Activated T-helper 1 cell treated with anti-CD3 and anti-CD28 coated beads, Interleukin-12 subunit alpha, Interleukin-12 subunit beta, Interleukin-2, Interleukin-4 antibody, amounts not matched to agents 30 ng/mL and 10 ng/mL and 1 ng/mL, durations not matched to agents 14 hours and 24 hours and 36 hours (primary cell): ENCODE measurements around the gene LRFN4. TPM values are rescaled to one million over a fixed set of nuclear protein-coding genes. Genes with fewer than 3 reads are reported as not detected.
"Not testable (repeated sequence)": the region's sequence is repeated elsewhere in the genome, so short reads cannot be mapped to it uniquely, and the experiment has no call there.

ENCODE experiments used
- DNase-seq: peaks from one replicate; pipeline ENCODE4 v3.0.0; 2021; ENCODE audit warnings: low spot score
- H3K27ac Mint-ChIP-seq: one replicate; pipeline ENCODE4 v1.8.0; 2021; ENCODE audit warnings: mild to moderate bottlenecking, mixed read lengths
- H3K27me3 Mint-ChIP-seq: one replicate; pipeline ENCODE4 v1.8.0; 2022; ENCODE audit warnings: mild to moderate bottlenecking, moderate library complexity, mixed read lengths; ENCODE audit not compliant: insufficient read depth
- H3K36me3 Mint-ChIP-seq: one replicate; pipeline ENCODE4 v1.8.0; 2021; ENCODE audit warnings: low read depth, mixed read lengths
- H3K4me1 Mint-ChIP-seq: one replicate; pipeline ENCODE4 v1.8.0; 2021; ENCODE audit warnings: low read depth, mixed read lengths
- H3K4me3 Mint-ChIP-seq: one replicate; pipeline ENCODE4 v1.8.0; 2021; ENCODE audit warnings: mild to moderate bottlenecking, moderate library complexity, mixed read lengths
- H3K9me3 Mint-ChIP-seq: one replicate; pipeline ENCODE4 v1.8.0; 2021; ENCODE audit warnings: mixed read lengths
- intact Hi-C: fragments of 100-400 bp; cut with micrococcal nuclease; formaldehyde crosslinking; loops from one replicate; pipeline ENCODE4 v1.15.1; 2024
- total RNA-seq: library from RNA; stranded (reverse); gene quantifications from 2 replicates; pipeline ENCODE4 v1.2.3, GENCODE V29; 2022

LRFN4 gene
- total RNA-seq: 48.4 and 49.6 TPM in 2 replicates

DNA sequence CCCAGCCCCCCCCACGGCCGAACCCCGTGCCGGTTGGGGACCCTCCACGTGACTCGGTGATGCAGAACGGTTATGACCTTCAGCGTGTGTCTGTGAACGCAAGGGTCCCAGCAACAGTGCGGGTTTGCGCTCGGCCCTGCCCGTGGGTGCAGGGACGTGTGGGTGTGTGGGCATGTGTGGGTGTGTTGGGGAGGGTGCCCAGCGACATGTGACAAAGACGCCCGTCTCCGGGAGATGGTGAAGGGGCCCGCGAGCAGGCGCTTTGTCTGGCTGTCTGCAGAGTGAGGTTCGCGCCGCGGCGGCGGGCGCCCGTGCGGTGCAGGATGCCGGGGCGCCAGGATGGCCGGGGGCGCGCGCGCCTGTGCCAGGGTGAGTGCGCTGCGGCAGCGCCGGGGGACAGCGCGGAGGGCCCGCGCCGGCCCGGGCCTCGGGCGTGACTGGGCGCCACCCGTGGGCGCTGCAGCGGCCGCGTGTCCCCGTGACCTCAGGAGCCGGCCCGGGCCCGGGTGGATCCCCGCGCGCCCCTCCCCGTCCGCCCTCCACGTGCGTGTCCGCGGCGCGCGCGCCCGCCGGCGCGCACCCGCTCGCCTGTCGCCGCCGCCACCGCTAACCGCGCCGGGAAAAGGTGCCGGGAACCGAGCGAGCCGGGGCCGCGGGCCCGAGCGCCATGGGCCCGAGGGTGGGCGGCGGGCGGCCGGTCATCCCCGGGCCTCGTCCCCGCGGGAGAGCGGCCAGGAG is at the start of gene LRFN4:
LRFN4 (plus strand) TSS at position 569 of the 738 bp plus-strand sequence. CDS start 681 bp downstream, outside the sequence.
- no peak for DNase-seq
- Mint-ChIP-seq H3K9me3 (no peaks in the 10 kb centered on the region), H3K27ac (peak within 1 kb of the TSS; percentile 97), H3K4me3 (peak within 1 kb of the TSS; percentile 94), H3K27me3 (no peaks in the 10 kb centered on the region), H3K4me1 (peaks cover 12% of the 10 kb centered on the region), H3K36me3 (no peaks in the 10 kb centered on the region)
- intact Hi-C loops: loop anchor here (1.0 kb wide), 3 partner anchors 12 to 102 kb away; partner anchors contain the start of genes PC and RCE1

DNA sequence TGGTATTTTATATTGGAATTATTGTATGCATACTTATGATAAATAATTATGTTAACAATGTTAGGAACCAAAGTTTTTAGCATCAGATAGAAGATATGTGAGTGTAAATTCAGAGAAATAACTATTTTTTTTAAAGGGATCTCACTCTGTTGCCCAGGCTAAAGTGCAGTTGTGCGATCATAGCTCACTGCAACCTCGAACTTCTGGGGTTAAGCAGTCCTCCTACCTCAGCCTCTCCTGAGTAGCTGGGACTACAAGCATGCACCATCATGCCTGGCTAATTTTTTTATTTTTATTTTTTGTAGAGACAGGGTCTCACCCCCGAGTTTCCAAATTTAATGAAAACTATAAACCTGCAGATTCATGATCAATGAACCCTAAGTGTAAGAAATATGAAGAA is 47.3 kb upstream of the LRFN4 start:
- Mint-ChIP-seq H3K36me3 (no peaks in the 10 kb centered on the region), H3K4me1 (no peaks in the 10 kb centered on the region), H3K9me3 (no peaks in the 10 kb centered on the region), H3K27ac (no peak overlapping the region), H3K27me3 (no peaks in the 10 kb centered on the region), H3K4me3 (no peak overlapping the region)
- intact Hi-C loops: no loop called here
- DNase-seq: no peak

DNA sequence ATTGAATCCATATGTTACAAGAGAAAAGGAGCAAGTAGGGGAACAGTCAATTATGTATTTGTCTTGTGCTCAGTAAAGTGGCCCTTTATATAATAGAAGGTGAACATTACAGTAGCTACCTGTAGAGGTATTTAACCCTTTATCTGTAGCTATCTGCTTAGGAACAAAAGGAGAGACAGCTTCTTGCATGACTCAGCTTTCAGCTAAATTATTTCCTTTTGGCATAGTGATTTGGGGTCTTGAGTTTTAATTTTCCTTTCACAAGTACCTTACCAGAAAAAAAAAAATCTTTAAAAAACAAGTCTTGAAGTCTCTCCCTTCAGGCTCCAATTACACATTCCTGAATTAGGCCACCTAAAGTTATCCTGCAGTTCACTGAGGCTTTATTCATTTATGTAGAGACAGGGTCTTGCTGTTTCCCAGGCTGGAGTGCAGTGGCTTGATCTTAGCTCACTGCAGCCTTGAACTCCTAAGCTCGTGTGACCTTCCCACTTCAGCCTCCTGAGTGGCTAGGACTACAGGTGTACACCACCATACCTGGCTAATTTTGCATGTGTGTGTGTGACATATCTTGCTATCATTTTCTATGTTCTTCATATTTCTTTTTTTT is 46.2 kb upstream of the LRFN4 start:
- Mint-ChIP-seq H3K36me3 (no peaks in the 10 kb centered on the region), H3K27me3 (no peaks in the 10 kb centered on the region), H3K27ac (no peak overlapping the region), H3K4me3 (no peak overlapping the region), H3K4me1 (no peaks in the 10 kb centered on the region), H3K9me3 (no peaks in the 10 kb centered on the region)
- intact Hi-C loops: no loop called here
- no peak for DNase-seq

DNA sequence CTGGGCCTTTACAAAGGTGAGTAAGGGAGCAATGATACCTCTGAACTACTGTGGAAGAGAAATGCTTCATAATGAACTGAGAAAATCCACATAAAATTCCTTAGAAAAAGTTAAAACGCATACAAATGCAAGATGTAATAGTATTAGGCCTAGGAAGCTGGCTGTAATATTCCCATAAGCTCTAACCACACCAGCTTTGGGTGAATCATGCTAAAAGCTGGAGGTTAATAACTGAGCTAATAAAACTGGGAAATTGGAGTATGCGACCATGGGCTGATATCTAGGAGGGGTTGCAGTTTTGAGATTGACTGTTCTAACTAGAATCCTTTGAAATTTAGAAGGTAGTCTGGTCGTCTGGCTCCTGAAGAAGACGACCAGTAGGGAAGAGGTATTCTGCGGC is 42.2 kb upstream of the LRFN4 start:
- no peak for DNase-seq
- H3K27ac Mint-ChIP-seq: no peak overlapping the region

DNA sequence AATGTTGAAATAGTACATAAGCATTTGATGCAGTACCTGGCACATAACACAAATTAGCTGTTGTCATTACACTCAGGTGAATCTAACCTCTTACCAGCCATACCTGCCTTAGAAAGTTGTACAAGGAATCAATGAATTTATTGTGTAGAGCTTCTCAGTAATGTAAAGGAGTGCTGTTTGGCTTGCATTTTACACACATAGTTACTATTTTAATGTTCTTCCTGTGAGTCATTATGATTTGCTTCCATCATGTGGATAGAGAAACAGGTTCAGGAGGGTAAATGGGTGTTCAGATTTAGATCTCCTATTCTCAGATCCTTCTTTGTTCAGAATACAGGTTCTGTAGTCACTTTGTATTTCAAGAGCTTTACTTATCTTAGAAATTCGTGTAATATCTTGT is 41.2 kb upstream of the LRFN4 start:
- Mint-ChIP-seq H3K9me3 (no peaks in the 10 kb centered on the region), H3K4me1 (no peaks in the 10 kb centered on the region), H3K27ac (no peak overlapping the region), H3K36me3 (no peaks in the 10 kb centered on the region), H3K4me3 (no peak overlapping the region), H3K27me3 (no peaks in the 10 kb centered on the region)
- intact Hi-C loops: no loop called here
- DNase-seq: no peak

More for the DNA sequence above, 42.2 kb upstream of the LRFN4 start:
- Mint-ChIP-seq H3K4me1 (no peaks in the 10 kb centered on the region), H3K36me3 (no peaks in the 10 kb centered on the region), H3K27me3 (no peaks in the 10 kb centered on the region), H3K9me3 (no peaks in the 10 kb centered on the region), H3K4me3 (no peak overlapping the region)
- intact Hi-C loops: no loop called here

DNA sequence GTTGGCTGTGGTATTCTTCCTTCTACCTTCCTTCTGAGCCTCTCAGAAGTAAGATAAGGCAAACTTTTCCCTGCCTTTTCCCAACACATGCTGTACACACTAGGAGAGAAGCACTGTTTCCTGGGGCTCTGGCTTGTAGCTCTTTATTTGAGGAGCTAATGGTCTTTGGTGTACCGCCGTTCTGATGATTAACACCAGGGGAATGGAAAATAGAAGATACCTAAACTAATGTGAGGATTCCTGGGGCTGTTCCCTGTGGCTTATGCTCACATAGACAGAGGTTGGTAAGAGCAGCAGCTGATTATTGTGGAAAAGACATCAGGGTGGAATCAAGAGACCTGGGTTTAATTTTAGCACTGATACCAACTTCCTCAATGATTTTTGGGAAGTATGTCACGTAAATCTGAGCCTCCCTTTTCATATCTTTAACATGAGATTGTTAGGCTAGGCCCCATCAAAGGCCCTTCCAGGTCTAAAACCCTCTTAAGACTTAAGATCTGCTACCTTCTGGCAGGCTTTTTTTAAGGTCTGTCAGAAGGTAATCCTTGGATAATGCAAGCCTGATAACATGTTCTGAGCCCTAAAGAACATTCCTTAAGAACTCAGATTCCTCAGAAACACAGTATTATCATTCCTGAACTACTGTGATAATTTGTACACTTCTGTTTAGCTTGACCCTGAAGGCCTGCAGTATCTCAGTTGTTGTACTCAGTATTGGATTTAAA is 38.5 kb upstream of the LRFN4 start:
- intact Hi-C loops: no loop called here
- no peaks in the 10 kb centered on the region for H3K9me3 Mint-ChIP-seq
- H3K27me3 Mint-ChIP-seq: no peaks in the 10 kb centered on the region
- H3K4me1 Mint-ChIP-seq: no peaks in the 10 kb centered on the region
- DNase-seq: no peak
- no peak overlapping the region for H3K27ac Mint-ChIP-seq
- no peaks in the 10 kb centered on the region for H3K36me3 Mint-ChIP-seq
- H3K4me3 Mint-ChIP-seq: no peak overlapping the region

DNA sequence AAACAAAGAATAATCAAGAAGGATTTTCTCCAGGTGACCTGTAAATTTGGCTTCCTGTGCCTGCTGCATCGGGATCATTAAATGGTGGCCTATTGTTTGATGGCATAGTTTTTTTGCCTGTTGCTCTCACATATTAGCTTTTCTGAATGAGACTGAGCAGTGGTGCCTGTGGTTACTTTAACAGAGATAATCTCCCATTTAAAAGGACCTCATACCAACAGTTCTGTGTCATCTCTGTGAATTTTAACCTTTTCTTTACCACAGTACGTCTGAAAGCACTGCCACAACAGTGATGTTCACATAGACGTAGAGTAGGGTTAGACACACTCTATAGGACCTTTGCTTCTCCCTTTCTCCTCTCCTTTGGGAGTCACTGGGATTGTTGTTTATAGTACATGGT is 36.5 kb upstream of the LRFN4 start:
- H3K4me1 Mint-ChIP-seq: no peaks in the 10 kb centered on the region
- H3K36me3 Mint-ChIP-seq: no peaks in the 10 kb centered on the region
- no peaks in the 10 kb centered on the region for H3K27me3 Mint-ChIP-seq
- no peak overlapping the region for H3K4me3 Mint-ChIP-seq
- DNase-seq: no peak
- no peak overlapping the region for H3K27ac Mint-ChIP-seq
- intact Hi-C loops: no loop called here
- no peaks in the 10 kb centered on the region for H3K9me3 Mint-ChIP-seq

DNA sequence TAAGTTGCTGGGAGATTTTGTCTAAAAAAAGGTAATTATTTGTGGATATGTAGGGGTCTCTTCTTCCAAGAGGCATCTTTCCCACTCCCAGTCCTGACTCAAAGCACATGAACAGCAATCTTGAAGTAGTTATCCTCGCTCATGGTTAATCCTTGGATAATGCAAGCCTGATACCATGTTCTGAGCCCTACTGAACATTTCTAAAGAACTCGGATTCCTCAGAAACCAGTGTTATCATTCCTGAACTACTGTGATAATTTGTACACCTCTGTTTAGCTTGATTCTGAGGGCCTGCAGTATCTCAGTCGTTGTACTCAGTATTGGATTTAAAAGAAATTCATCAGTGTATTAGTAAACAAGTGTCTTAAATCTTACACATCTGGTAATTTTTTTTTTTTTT is 36.0 kb upstream of the LRFN4 start:
- no peaks in the 10 kb centered on the region for H3K4me1 Mint-ChIP-seq
- no peak overlapping the region for H3K4me3 Mint-ChIP-seq
- H3K27ac Mint-ChIP-seq: no peak overlapping the region
- no peak for DNase-seq
- intact Hi-C loops: no loop called here
- H3K9me3 Mint-ChIP-seq: no peaks in the 10 kb centered on the region
- no peaks in the 10 kb centered on the region for H3K27me3 Mint-ChIP-seq
- no peaks in the 10 kb centered on the region for H3K36me3 Mint-ChIP-seq

DNA sequence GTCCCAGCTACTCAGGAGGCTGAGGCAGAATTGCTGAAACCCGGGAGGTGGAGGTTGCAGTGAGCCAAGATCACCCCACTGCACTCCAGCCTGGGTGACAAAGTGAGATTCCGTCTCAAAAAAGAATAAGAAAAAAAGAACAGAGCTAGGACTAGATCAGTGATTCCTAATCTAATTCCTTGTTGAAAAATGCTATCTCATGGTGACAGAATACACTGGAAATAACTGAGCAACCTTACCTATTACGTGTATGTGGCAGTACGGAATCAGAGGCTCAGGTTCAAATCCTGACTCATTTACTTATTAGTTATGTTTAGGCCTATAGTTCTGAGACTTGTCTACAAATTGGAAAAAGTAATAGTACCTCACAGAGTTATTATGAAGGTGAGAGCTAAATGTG is 33.2 kb upstream of the LRFN4 start:
- Mint-ChIP-seq H3K36me3 (no peaks in the 10 kb centered on the region), H3K9me3 (no peaks in the 10 kb centered on the region), H3K27me3 (no peaks in the 10 kb centered on the region), H3K4me3 (no peak overlapping the region), H3K27ac (no peak overlapping the region), H3K4me1 (no peaks in the 10 kb centered on the region)
- intact Hi-C loops: no loop called here
- no peak for DNase-seq

DNA sequence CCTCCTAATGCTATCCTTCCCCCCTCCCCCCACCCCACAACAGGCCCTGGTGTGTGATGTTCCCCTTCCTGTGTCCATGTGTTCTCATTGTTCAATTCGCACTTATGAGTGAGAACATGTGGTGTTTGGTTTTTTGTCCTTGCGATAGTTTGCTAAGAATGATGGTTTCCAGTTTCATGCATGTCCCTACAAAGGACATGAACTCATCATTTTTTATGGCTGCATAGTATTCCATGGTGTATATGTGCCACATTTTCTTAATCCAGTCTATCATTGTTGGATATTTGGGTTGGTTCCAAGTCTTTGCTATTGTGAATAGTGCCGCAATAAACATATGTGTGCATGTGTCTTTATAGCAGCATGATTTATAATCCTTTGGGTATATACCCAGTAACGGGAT is 32.3 kb upstream of the LRFN4 start:
- H3K27me3 Mint-ChIP-seq, H3K4me1 Mint-ChIP-seq, DNase-seq, intact Hi-C loops, H3K4me3 Mint-ChIP-seq, H3K36me3 Mint-ChIP-seq, H3K27ac Mint-ChIP-seq, H3K9me3 Mint-ChIP-seq: not testable (repeated sequence)

DNA sequence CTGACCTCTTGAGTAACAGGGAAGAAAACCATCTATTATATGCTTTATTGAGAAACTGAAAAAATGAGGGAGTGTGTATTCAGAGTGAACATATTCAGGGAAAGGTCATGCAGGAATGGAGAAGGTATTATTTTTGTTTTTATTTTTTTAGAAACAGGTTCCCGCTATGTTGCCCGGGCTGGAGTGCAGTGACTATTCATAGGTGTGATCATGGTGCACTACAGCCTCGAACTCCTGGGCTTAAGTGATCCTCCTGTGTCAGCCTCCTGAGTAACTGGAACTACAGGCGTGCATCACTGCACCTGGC is 22.4 kb upstream of the LRFN4 start:
- Mint-ChIP-seq H3K4me3 (no peak overlapping the region), H3K27me3 (peaks cover 2% of the 10 kb centered on the region), H3K4me1 (peaks cover 12% of the 10 kb centered on the region), H3K36me3 (no peaks in the 10 kb centered on the region), H3K27ac (peak overlapping the region; percentile 70), H3K9me3 (no peaks in the 10 kb centered on the region)
- intact Hi-C loops: loop anchor here (1.0 to 2.0 kb wide), 4 partner anchors 90 to 426 kb away; a partner anchor contains a TSS
- no peak for DNase-seq

DNA sequence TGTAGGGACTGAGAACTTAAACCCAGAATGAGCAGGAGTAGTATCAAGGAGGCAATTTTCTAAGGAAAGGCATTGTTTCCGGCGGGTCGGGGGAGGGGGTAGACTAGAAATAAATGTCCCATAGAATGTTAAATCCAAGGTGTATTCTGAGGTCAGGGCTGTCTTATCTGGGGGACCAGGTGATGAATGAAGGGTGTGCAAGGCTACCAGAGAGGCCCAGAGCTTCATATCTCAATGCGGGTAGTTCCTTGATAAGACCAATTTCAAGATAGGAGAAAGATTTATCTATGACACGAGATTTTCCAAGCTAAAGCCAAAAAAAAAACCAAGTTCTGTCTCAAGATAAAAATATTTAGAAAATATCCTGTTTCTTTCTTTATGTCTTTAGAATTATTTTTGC is 21.9 kb upstream of the LRFN4 start:
- DNase-seq: no peak
- H3K9me3 Mint-ChIP-seq: no peaks in the 10 kb centered on the region
- no peaks in the 10 kb centered on the region for H3K36me3 Mint-ChIP-seq
- no peak overlapping the region for H3K27ac Mint-ChIP-seq
- intact Hi-C loops: loop anchor here (1.0 to 2.0 kb wide), 4 partner anchors 90 to 427 kb away; a partner anchor contains a TSS
- peaks cover 13% of the 10 kb centered on the region for H3K4me1 Mint-ChIP-seq
- H3K27me3 Mint-ChIP-seq: peaks cover 2% of the 10 kb centered on the region
- no peak overlapping the region for H3K4me3 Mint-ChIP-seq

DNA sequence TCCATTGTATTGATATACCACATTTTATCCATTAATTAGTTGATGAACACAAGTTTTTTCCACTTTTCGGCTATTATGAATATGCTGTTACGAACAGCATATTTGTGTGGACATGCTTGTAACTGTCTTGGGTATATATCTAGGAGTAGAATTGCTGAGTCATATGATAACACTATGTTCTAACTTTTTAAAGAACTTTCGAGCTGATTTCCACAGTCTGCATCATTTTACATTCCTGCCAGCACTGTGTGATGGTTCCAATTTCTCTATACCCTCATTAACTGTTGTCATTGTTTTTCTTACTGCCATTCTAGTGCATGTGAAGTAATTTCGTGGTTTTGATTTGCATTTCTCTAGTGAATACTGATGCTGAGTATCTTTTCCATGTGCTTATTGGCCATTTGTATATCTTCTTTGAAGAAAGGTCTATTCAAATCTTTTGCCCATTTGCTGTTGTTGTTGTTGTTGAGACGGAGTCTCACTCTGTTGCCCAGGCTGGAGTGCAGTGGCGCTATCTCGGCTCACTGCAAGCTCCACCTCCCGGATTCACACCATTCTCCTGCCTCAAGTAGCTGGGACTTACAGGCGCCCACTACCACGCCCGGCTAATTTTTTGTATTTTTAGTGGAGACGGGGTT is 21.0 kb upstream of the LRFN4 start:
- H3K27me3 Mint-ChIP-seq: no peaks in the 10 kb centered on the region
- intact Hi-C loops: loop anchor here (2.0 kb wide), 1 partner anchor 91 kb away; a partner anchor contains a TSS

More for the DNA sequence above, 21.0 kb upstream of the LRFN4 start:
- Mint-ChIP-seq H3K4me3 (no peak overlapping the region), H3K27ac (no peak overlapping the region), H3K9me3 (no peaks in the 10 kb centered on the region), H3K36me3 (peaks cover 7% of the 10 kb centered on the region), H3K4me1 (peaks cover 22% of the 10 kb centered on the region)
- DNase-seq: no peak
